ENCODE results near the gene HOXA7.

Gene HOXA7

GRCh38 chr7:27193335-27194001, 37.0 kb upstream of the HOXA7 start:
- DNase-seq = no peak

GRCh38 chr7:27192546-27193334, 36.3 kb upstream of the HOXA7 start:
- no peak for DNase-seq

DNA sequence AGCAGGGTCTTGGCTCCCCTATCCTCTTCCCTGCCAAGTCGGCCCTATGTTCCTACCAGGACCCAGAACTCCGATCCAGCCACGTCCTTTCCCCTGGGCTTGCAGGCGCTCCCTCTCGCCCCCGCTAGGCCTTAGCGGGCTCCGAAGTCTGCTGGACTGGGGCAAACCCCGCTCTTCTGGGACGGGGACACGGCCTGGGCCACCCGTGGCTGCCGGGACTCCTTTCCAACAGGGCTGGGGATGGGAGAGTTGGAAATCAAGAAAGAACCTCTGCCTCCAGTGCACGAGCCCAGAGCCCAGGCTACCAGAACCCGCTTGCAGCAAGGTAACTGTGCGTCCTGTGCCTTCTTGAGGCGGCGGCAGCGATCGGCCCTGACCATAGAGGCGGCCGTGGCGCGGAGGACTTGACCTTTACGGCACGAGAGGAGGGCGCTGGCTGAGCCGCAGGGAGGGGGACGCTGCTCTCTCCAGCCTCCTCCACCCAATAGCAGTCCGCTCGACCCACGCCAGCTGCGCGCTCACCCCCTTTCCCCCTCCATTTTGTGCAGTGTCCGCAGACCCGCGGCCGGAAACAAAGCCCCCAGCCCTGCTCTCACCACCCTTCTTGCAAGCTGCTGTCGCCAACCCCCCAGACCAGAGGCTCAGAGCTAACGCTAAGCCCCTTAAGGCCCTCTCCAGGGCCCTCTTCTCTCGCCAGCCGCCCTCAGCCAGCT, 35.5 kb upstream of the HOXA7 start:
- DNase-seq = no peak

GRCh38 chr7:27191161-27191731, 34.8 kb upstream of the HOXA7 start:
- DNase-seq = no peak

- DNase-seq = no peak
Observed at GRCh38 chr7:27189997-27190748, 33.7 kb upstream of the HOXA7 start.

DNA sequence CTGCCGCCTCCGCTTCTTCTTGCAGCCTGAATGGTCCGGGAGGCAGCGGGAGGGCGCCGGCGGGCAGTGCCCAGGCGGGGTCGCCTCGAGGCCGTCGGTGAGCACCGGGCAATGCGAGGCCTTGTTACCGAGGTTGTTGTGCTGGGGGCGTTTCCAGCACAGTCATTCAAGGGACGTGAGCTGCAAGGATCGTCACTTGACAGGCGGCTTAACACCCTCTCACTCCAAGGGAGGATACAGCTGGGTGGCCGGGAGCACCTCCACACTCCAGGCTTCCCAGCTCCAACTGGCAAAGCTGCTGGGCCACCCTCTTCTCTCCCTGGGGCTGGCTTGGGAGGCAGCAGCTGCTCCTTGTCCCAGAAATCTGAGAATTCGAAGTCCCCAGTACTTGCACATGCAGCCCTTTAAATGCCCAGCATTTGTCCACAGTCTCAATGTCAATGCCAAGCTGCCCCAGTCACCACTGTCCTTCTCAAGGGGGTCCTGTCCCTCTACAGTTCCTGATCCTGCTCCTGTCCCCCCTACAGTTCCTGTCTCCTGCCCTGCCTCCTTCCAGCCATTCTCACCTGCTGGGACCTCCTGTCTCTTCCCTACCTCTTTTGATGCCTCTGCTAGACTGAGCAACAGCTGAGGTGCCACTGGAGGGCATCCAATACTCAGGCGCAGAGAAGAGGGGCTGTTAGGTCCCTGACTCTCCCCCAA, 33.0 kb upstream of the HOXA7 start:
- DNase-seq = no peak

- no peak for DNase-seq
Observed at GRCh38 chr7:27188386-27189294, 32.2 kb upstream of the HOXA7 start.

DNA sequence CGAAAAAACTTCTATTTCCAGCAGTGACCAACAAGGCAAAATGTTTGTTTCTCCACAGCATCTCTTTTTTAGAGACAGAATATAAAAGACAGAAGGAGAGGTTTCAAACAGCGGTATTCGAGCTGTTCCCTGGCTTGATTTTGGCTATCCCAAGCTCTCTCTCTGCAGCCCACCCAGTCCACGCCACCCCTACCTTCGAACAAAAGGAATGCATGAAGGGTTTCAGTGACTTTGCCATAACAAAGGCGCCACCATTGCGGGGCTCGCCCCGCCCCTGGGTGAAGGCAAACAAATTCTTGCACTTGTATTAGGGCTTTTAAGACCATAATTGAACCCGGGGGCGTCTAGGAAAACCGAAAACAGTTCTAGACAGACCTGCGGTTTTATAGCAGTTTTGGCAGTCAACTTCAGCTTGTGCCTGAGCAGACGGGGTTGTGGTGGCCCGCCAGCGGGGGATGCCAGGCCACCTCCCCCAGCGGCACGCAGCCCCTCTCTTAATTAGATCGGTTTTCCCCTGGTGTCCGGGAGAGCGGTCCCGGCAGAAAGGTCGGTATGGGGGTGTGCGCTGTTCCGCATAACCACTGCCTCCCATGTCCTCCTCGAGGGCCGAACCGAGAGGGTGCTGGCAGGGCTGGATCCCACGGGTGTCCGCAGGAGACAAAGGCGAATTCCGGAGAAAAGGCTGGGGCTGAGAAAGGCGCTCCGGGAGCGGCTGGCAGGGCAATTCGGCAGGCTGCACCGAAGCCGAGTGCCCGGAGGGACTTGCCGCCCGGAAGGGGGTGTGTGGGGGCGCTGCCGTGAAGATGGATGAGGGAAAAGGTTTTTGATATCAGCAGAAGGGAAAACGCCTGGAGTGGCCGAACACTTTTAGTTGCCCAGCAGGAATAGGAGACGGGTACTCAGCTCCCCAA, 31.3 kb upstream of the HOXA7 start:
- no peak for DNase-seq

DNA sequence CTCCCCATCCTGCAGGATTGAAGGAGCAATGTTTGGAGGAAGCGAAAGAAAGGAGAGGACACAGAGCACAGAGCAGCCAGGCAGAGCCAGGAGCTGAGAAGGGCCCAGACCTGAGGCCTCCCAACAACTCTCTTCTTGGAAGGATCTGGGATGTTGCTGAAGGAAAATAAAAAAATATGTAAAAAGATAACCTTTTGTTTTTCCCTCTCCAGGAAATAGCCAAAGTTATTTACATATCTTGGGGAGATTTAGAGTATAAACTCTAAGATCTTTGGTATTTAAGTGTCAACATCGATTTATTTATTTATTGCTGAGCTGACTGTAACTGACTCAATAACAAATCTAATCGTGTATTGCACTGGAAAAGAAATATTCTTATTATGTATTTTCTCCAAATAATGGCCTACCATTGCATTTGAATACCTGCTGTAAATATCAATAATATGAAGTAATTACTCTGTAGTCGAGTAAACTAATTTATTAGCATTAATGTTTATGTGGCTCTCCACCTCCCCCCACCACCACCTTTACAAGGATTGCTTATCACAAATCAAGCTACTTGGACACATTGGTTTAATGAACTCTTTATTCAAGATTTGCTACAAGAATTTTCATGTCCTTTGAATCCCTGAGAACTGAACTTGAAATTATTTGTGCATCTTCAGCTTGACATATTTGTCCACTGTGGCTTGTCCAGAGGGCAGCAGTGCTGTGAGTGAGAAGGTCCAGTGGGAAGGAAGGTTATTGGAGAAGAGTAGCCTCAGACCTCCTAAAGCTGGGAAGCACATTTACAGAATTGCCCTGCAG, 30.4 kb upstream of the HOXA7 start:
- no peak for DNase-seq

- no peak for DNase-seq
Observed at GRCh38 chr7:27185854-27186667, 29.6 kb upstream of the HOXA7 start.

GRCh38 chr7:27185013-27185853, 28.8 kb upstream of the HOXA7 start, which contains the start of gene HOXA11:
Gene HOXA11, minus strand, starts transcription at chr7:27185232. Its CDS starts 88 bp downstream, at chr7:27185144.
- DNase-seq = no peak

DNA sequence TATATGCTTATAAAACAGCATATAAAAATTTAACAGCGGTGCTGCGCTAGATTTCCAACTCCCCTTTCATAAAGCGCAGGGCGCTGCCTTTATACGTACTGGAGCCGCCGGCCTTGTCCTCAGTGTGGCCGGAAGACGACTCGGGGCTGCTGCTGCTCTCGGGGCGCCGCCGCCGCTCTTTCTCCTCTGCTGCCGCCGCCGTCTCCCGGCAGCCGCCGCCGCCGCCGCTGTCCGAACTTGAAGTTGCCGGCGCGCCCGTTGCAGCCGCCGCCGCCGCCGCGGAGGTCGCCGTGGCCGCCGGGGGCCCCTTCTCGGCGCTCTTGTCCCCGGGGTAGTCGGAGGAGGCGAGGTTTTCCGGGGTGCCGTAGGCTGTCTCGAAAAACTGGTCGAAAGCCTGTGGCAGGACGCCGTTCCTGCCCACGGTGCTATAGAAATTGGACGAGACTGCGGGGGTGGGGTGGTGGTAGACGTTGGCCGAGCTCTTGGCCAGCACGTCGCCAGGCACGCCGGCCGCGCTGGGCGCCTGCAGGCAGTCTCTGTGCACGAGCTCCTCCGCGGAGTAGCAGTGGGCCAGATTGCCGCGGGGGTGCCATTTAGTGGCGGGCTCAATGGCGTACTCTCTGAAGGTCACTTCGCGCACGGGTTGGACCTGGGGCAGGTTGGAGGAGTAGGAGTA, 28.0 kb upstream of the HOXA7 start:
- DNase-seq = no peak

GRCh38 chr7:27183682-27184336, 27.3 kb upstream of the HOXA7 start:
- no peak for DNase-seq

- DNase-seq = peak; percentile 3
Observed at GRCh38 chr7:27182861-27183681, 26.6 kb upstream of the HOXA7 start.

DNA sequence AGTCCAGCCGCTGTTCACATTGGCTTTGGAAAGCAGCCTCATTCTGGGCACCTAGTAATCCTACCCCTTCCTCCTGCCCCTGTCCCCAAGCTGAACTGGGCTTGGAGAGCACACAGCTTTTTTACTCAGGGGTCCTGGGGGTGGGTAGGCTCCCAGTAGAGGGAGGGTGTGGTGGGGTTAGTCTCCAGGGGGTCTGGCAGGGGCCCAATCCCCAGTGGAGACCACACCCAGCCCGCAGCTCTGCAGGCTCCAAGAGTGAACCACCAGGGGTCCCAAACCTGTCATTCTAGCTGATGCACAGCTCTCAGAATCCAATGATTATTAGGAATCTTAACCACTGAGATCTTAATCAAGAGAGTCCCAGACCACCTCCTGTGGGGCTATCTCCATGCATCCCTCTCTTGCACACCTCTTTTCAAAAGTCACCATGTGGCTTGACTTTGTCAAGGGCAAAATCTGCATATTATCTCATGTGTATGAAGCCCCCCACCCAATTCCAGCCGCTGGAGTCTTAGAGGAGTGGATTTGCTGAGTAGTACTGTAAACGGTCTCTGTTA, 25.9 kb upstream of the HOXA7 start:
- no peak for DNase-seq
